GM04503 (cell line): ENCODE measurements around the gene THAP12.

Source experiments
- DNase-seq: peaks from one replicate; pipeline ENCODE4 v3.0.0-alpha.2; 2012; ENCODE audit warnings: low read depth

THAP12 gene

DNA sequence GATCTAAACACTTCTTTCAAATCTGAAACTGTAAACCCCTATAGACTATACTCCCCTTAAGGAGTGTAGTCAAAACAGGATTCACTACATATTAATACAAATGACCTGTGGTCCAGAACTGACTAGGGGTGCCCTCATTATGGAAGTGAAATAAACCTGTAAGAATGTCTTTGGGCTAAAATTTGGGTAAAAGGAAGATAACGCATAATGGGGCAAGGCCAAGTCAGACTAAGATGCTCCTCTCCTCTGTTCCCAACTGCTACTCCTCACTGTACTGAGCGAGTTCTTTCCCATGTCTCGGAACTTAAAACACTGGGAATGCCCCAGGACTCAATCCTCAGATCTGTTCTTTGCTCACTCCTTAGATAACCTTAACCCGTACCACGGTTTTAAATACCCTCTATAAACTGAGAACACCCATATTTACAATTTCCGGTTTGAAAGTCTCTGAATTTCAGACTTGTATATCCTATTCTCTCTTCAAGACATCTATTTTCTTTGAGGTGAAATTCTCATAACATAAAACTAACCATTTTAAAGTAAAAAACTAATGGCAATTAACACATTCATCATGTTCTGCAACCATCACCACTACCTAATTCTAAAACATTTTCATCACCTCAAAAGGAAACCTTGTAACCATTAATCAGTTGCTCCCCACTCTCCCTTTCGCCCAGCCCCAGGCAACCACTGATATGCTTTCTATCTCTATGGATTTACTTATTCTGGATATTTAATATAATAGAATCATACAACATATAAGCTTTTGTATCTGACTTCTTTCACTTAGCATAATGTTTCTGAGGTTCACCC, 4.0 kb downstream of the THAP12 start:
- no peak for DNase-seq

- DNase-seq = no peak
Measured at GRCh38 chr11:76371170-76371569, 9.8 kb downstream of the THAP12 start.

- DNase-seq = no peak
Measured at GRCh38 chr11:76369406-76369805, 11.5 kb downstream of the THAP12 start.

DNA sequence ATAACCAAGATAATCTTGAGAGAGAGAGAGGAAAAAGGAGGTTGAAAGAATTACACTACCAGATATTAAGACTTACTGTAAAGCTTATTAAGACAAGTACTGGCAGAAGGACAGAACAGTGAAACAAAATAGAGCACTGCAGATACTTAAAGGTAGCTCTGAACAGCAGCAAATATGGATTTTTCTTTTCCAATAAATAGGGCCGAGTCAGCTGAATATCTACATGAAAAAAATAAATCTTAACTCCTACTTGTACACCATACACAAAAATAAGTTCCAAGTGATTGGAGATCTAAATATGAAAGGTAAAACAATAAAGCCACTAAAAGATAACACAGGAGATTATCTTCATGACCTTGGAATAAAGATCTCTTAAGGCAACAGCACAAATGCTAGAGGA, 12.4 kb downstream of the THAP12 start:
- DNase-seq = no peak

- DNase-seq = no peak
Measured at GRCh38 chr11:76365038-76365679, 15.8 kb downstream of the THAP12 start.

DNA sequence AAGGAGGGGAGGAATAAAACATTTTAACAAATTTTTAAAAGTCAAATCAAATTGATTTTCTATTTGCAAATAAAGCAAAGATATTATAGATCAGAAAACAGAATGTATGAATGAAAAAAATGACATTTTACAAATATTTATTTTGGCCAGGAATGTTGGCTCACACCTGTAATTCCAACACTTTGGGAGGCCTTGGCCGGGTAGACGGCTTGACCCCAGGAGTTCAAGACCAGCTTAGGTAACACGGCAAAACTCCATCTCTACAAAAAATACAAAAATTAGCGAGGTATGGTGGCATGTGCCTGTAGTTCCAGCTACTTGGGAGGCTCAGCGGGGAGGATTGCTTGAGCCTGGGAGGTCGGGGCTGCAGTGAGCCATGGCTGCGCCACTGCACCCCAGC, 18.2 kb downstream of the THAP12 start:
- no peak for DNase-seq

- no peak for DNase-seq
Measured at GRCh38 chr11:76361776-76362175, 19.2 kb downstream of the THAP12 start.

- no peak for DNase-seq
Measured at GRCh38 chr11:76361374-76361773, 19.6 kb downstream of the THAP12 start.

DNA sequence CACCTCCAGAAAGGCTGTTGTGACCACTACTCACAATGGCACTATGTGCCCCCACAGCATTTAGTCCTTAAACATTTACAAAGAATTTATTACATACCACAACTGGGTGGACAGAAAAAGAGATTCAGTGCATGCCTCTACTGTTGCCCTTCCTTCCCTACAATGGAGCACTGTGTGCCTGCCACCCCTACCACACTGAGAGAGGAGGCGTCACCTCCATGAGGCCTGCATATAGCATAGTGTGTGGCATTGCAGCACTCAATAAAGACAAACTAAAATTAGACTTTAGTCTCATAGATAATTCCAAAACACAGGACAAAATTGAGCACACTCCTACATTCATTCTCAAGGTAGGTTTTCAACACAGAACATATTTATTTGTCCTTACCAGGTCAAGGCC, 25.8 kb downstream of the THAP12 start:
- no peak for DNase-seq

GRCh38 chr11:76348348-76348747, 32.6 kb downstream of the THAP12 start:
- no peak for DNase-seq

- no peak for DNase-seq
Measured at GRCh38 chr11:76347466-76347865, 33.5 kb downstream of the THAP12 start.

DNA sequence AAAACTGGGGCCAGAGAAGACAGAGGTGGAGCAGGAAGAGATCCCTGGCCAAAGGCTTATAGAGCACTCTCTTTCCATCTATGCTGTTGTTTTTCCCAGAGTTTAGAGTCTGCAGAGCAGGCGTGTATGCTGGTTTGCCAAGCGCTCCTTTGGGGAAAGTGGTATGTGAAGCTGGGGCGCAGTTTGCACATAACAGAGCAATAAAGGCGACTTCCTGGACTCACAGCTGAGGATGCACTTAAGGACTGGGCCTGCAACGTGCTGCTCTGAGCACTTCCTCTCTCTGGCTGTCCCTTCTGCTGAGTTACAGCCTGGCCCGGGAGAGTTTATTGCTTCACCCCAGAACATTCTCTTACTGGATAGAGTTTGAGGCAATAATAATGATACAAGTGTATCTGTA, 41.7 kb downstream of the THAP12 start:
- peak; percentile 82 for DNase-seq

GRCh38 chr11:76337923-76338322, 43.0 kb downstream of the THAP12 start:
- DNase-seq = no peak

DNA sequence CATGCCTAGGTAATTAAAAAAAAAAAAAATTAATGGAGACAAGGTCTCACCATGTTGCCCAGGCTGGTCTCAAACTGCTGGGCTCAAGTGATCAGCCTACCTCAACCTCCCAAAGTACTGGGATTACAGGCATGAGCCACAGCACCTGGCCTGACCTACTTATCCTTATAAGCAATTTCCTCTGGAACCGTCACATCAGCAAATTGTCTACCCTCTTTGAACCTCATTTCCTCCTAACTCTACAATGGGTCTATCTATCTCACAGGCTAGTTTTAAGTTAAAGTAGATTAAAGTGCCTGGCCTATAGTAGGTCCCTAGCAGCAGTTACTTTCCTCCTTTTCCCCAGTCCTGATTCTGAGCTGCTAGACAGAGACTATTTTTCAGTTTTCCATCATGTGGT, 43.5 kb downstream of the THAP12 start:
- no peak for DNase-seq

DNA sequence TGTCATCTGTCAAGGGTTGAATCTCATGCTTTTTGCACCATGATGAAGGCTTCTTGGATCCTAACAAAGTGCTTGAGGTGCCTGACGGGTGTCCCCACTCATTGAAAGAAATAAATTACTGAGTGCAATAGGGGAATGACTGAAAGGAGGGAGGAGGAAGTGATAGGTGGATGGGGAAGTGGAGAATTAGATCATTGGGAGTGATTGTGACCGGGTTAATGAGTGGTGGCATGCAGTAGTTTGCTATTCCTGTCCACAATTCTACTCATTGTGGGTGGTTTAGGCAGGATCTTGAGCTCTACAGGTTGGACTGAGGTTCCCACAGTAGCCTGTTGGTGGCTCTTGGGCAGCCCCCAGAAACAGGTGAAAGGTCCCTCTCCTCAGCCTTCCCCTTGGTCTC, 44.3 kb downstream of the THAP12 start:
- DNase-seq = no peak

- DNase-seq = no peak
Measured at GRCh38 chr11:76335842-76336241, 45.1 kb downstream of the THAP12 start.

GRCh38 chr11:76334826-76335389, 46.0 kb downstream of the THAP12 start:
- no peak for DNase-seq

DNA sequence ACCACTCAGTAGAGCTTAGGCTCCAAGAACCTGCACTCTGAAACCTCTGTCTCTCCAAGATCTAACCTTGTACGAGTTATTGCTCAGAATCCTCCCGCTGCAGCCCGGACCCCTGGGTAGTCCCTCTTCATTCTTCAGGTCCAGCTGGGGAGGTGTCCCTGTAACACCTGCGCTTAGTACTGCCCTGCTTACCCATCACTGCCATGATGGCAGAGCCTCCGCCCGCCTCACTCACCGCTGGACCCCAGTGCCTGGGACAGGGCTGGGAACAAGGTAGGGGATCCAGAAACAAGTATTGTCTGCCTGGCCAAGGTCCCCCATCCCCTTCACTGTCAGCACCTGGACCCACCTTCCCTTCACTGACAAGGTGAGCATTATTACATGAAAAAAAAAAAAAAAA, 50.3 kb downstream of the THAP12 start:
- no peak for DNase-seq

- no peak for DNase-seq
Measured at GRCh38 chr11:76329983-76330382, 50.9 kb downstream of the THAP12 start.

GRCh38 chr11:76329084-76329648, 51.8 kb downstream of the THAP12 start:
- DNase-seq = no peak

GRCh38 chr11:76327756-76328388, 53.1 kb downstream of the THAP12 start:
- no peak for DNase-seq

DNA sequence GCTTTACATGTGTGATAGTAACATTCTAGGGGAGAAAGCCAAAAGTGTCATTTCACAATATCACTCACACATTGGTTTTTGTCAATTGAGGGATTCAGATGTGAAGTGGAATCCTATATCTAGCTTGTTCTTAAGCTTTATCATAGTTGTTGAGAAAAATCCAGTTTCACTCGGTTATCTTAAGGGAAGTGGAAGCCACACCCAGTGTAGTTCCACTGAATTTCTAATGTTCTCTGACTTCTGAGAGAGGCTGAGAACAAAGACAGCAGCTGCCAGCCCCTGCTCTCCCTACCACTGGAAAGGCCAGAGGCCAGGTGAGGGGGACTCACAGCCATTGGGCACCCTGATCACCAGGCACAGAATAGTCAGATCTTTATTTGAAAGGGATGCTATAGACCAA, 53.7 kb downstream of the THAP12 start:
- no peak for DNase-seq

- DNase-seq = no peak
Measured at GRCh38 chr11:76325185-76325584, 55.7 kb downstream of the THAP12 start.
